Loucy (cell line): ENCODE data around the gene GPR15LG.
"Not testable (repeated sequence)": the region's sequence is repeated elsewhere in the genome, so short reads cannot be mapped to it uniquely, and the experiment has no call there.

Source experiments
- H2AFZ ChIP-seq: fragments of 200-600 bp; sonication (generic); 2 replicates; pipeline ENCODE4 v1.6.0; 2016; ENCODE audit warnings: antibody characterized with exemption, mild to moderate bottlenecking, low read length, moderate library complexity
- H3F3A ChIP-seq: fragments of 200-600 bp; 2 replicates; pipeline ENCODE4 v1.6.0; 2016; ENCODE audit warnings: antibody characterized with exemption, low read depth, mild to moderate bottlenecking
- H3K27me3 ChIP-seq: fragments of 200-600 bp; sonication (generic); 2 replicates; pipeline ENCODE4 v1.6.1; 2014; ENCODE audit warnings: low read length, mild to moderate bottlenecking; ENCODE audit not compliant: insufficient read depth, poor library complexity, severe bottlenecking
- H3K36me3 ChIP-seq: fragments of 200-600 bp; sonication (generic); 2 replicates; pipeline ENCODE4 v1.6.1; 2016; ENCODE audit warnings: low read length; ENCODE audit not compliant: insufficient read depth
- H3K4me1 ChIP-seq: fragments of 200-600 bp; sonication (generic); 2 replicates; pipeline ENCODE4 v1.5.1; 2014; ENCODE audit warnings: low read length, mild to moderate bottlenecking; ENCODE audit not compliant: insufficient read depth, poor library complexity, severe bottlenecking
- H3K4me2 ChIP-seq: fragments of 200-600 bp; sonication (generic); 2 replicates; pipeline ENCODE4 v1.6.0; 2014; ENCODE audit warnings: antibody characterized with exemption, low read length, low read depth, mild to moderate bottlenecking; ENCODE audit not compliant: poor library complexity, severe bottlenecking
- H3K4me3 ChIP-seq: fragments of 200-600 bp; sonication (generic); 2 replicates; pipeline ENCODE4 v1.5.1; 2014; ENCODE audit warnings: low read length, mild to moderate bottlenecking, mixed read lengths; ENCODE audit not compliant: poor library complexity, severe bottlenecking
- H3K79me2 ChIP-seq: fragments of 200-600 bp; sonication (generic); 2 replicates; pipeline ENCODE4 v1.6.1; 2014; ENCODE audit warnings: low read length; ENCODE audit not compliant: insufficient read depth
- H3K9ac ChIP-seq: fragments of 200-600 bp; sonication (generic); 2 replicates; pipeline ENCODE4 v1.6.0; 2014; ENCODE audit warnings: mild to moderate bottlenecking, low read depth, low read length, moderate library complexity; ENCODE audit not compliant: poor library complexity, severe bottlenecking
- H3K9me2 ChIP-seq: fragments of 200-600 bp; sonication (generic); replicated peaks from 2 replicates; pipeline ENCODE4 v1.6.1; 2016; ENCODE audit warnings: low read depth, low read length, mixed read lengths
- H3K9me3 ChIP-seq: fragments of 200-600 bp; sonication (generic); 2 replicates; pipeline ENCODE4 v1.6.1; 2014; ENCODE audit warnings: mild to moderate bottlenecking, antibody characterized with exemption, low read length, low read depth; ENCODE audit not compliant: insufficient read depth
- H4K20me1 ChIP-seq: fragments of 200-600 bp; sonication (generic); 2 replicates; pipeline ENCODE4 v1.6.0; 2014; ENCODE audit warnings: antibody characterized with exemption, low read length, mild to moderate bottlenecking; ENCODE audit not compliant: insufficient read depth, poor library complexity, severe bottlenecking
- CTCF ChIP-seq: fragments of 200-600 bp; sonication (generic); conservative IDR thresholded peaks from 2 replicates; pipeline ENCODE4 v1.5.1; 2014; ENCODE audit warnings: mild to moderate bottlenecking, antibody characterized with exemption, low read length
- EZH2phosphoT487 ChIP-seq: fragments of 200-600 bp; IDR thresholded peaks from 2 replicates; pipeline ENCODE4 v1.6.1; 2018; ENCODE audit warnings: antibody characterized with exemption, mild to moderate bottlenecking, moderate library complexity, borderline replicate concordance

Gene GPR15LG

DNA sequence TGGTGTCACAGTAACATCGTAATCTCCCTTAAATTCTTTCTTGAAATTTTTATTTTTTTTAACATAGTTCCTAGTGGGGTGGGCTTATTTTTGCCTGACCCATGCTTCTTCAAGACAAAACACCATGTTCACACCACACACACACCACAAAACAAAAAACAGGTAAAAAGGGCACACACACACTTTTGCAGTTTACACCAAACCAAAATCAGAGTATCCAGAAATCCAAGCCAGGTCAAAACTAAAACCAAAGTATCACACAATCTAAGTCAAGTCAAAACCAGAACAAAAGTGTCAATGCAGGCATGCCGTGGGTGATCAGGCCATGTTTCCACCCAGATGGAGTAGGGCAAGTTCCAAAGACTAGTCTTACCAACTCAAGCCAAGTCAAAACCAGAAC is 2.4 kb upstream of the GPR15LG start:
- H3K9me2 ChIP-seq, H3K4me3 ChIP-seq, H3K4me1 ChIP-seq, H3K79me2 ChIP-seq, H3K27me3 ChIP-seq, H4K20me1 ChIP-seq, H3K36me3 ChIP-seq, H2AFZ ChIP-seq, H3K4me2 ChIP-seq, H3F3A ChIP-seq, H3K9ac ChIP-seq, H3K9me3 ChIP-seq: not testable (repeated sequence)

DNA sequence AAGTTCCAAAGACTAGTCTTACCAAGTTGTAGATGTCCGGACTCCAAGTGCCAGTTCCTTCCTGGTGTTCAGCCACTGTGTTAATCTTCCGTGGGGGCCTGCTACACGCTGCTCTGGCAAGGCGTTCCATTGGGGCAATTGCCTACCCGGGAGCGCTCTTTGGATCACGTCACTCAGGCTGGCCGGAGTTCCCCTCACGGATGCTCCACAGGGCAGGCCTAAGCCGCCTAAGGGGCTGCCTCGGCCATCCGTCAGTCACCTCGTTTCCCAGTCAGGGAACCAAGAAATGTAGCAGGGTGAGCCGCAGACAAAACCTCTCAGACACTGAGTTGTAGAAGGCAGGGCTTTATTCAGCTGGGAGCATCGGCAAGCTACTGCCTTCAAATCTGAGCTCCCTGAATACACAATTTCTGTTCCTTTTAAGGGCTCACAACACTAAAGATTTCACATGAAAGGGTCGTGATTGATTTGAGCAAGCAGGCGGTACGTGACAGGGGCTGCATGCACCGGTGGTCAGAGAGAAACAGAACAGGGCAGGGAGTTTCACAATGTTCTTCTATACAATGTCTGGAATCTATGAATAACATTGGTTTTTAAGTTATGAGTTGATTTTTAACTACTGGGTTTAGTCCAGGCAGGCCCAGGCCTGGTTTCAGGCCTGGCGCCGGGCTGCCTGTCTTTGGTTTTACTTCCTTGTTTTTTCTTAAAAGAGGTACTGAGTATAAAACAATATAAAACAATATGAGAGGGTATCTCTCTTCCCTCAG is 1.7 kb upstream of the GPR15LG start:
- not testable (repeated sequence) for H3K9ac ChIP-seq, H3K36me3 ChIP-seq, H3K27me3 ChIP-seq, H3K4me2 ChIP-seq, H4K20me1 ChIP-seq, H2AFZ ChIP-seq, H3K4me3 ChIP-seq, H3F3A ChIP-seq, H3K79me2 ChIP-seq, H3K9me3 ChIP-seq, H3K9me2 ChIP-seq, H3K4me1 ChIP-seq

GRCh38 chr10:84172467-84173356 is 889 bp upstream of the GPR15LG start:
- no peak overlapping the region for H2AFZ ChIP-seq
- no peaks in the 10 kb centered on the region for H4K20me1 ChIP-seq
- H3K4me3 ChIP-seq: no peak overlapping the region
- TF ChIP-seq CTCF: no peak
- no peak for TF ChIP-seq EZH2phosphoT487
- H3K9me2 ChIP-seq: no peaks in the 10 kb centered on the region
- H3K79me2 ChIP-seq: no peaks in the 10 kb centered on the region
- H3K4me2 ChIP-seq: no peak overlapping the region
- H3K36me3 ChIP-seq: no peaks in the 10 kb centered on the region
- H3K4me1 ChIP-seq: peaks cover 3% of the 10 kb centered on the region
- no peaks in the 10 kb centered on the region for H3K9me3 ChIP-seq
- no peak overlapping the region for H3K9ac ChIP-seq
- H3F3A ChIP-seq: no peaks in the 10 kb centered on the region
- H3K27me3 ChIP-seq: no peaks in the 10 kb centered on the region

DNA sequence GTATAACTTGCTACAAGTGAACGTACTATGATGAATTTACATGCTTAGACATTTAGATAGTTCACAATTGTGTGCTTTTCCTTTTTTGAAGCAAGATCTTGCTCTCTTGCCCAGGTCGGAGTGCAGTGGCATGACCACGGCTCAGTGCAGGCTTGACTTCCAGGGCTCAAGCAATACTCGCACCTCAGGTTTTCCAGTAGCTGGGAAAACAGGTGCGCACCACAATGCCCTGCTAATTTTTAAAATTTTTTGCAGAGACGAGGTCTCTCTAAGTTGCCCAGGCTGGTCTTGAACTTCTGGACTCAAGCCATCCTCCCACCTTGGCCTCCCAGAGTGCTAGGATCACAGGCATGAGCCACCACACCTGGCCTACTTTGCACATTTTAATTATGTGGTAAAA is 1.8 kb downstream of the GPR15LG start:
- Histone ChIP-seq H3K4me3 (no peak overlapping the region), H3K9ac (no peak overlapping the region), H3K9me3 (no peaks in the 10 kb centered on the region), H3K4me2 (no peak overlapping the region), H3K4me1 (peaks cover 3% of the 10 kb centered on the region), H3K79me2 (no peaks in the 10 kb centered on the region), H2AFZ (no peak overlapping the region), H3F3A (no peaks in the 10 kb centered on the region), H3K36me3 (no peaks in the 10 kb centered on the region), H4K20me1 (no peaks in the 10 kb centered on the region), H3K9me2 (no peaks in the 10 kb centered on the region), H3K27me3 (no peaks in the 10 kb centered on the region)
- no peak for TF ChIP-seq EZH2phosphoT487
